ENCODE data around the gene MYEOV. TPM values are rescaled to one million over a fixed set of nuclear protein-coding genes. Genes with fewer than 3 reads are reported as not detected.
A peak's percentile ranks its signal among the peaks of the same experiment; 100 is the strongest.

Gene MYEOV
- total RNA-seq, 2 experiments from 2014 or later: 0.35 TPM; not detected in 1

DNA sequence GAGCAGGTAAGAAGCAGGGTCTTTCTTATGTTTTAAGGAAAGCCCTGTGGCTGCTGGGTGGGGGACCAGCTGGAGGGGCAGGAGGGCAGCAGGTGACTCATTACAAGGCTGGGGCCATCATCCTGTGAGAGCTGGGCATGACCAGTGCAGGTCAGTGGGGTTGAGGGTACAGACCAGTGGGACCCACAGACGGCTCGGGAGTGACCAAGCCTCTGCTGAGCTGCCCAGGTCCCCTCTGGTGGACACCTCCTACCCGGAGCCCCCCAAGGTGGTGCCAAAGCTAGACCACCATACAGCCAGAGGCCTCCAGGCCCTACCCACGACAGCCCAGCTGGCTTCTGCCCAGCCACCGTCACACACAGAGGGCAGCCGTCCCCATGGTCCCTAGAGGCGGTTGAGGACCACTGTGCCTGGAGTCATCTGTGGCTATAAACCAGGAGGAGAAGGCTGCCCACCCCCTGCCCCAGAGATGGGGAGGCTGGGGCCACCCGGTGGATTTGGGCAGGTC lies 670 bp downstream of the MYEOV start:
- CTCF ChIA-PET: interaction anchor here (0.6 kb wide), 1 partner anchor 377 kb away, joined by 3 read pairs; no protein-coding TSS in a partner anchor
- Mint-ChIP-seq H3K4me1 (ENCODE audit: low read depth) (peaks cover 37% of the 10 kb centered on the region), H3K9me3 (no peaks in the 10 kb centered on the region), H3K27ac (no peak overlapping the region), H3K4me3 (no peak overlapping the region), H3K36me3 (ENCODE audit: low read depth) (no peaks in the 10 kb centered on the region), H3K27me3 (ENCODE audit: low read depth) (no peaks in the 10 kb centered on the region)
- intact Hi-C loops (cut with micrococcal nuclease): loop anchor here (5.0 kb wide), 1 partner anchor 58 kb away; no protein-coding TSS in a partner anchor
- no peak for DNase-seq

DNA sequence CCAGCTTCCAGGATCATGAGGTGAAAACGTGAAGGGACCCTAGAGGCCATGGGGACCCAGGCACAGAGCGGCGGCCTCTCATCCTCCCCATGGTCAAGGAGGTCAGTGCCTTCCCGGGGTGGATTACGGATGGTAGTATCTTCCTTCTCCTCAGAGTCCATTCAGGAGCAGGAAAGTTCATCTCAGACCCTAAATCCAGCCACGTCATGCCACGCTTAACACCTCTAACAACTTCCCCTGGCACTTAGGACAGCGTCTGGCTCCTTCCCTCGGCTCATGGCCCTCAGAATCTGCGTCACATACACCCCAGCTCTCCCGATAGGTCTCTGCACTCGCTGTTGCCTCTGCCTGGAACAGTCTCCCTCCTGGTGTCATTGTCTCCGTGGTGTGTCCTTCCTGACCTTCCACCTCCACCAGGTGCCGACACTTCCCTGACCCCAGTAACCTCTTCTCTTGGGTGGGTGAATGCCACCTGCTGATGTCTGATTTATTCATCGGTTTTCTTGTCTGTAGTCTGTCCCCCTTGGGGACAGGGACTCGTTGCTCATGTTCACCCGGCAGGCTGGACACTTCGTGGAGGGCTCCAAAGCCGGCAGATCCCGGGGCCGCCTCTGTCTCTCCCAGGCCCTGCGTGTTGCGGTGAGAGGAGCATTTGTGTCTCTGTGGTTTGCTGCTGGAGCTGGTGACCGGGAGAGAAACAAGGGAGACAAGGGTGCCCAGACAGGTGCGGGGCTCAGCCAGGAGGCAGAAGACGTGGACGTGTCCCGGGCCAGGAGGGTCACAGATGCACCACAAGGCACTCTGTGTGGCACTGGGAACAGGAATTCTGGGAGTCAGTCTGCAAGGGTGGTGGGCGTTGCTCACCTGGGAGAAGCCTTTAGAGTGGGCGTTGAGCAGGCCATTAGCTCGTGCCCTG lies 1.4 kb downstream of the MYEOV start:
- DNase-seq: no peak
- no peaks in the 10 kb centered on the region for H3K36me3 Mint-ChIP-seq (ENCODE audit: low read depth)
- intact Hi-C loops (cut with micrococcal nuclease): loop anchor here (5.0 kb wide), 1 partner anchor 57 kb away; no protein-coding TSS in a partner anchor
- peaks cover 37% of the 10 kb centered on the region for H3K4me1 Mint-ChIP-seq (ENCODE audit: low read depth)
- no peak overlapping the region for H3K4me3 Mint-ChIP-seq
- no peaks in the 10 kb centered on the region for H3K9me3 Mint-ChIP-seq
- CTCF ChIA-PET: interaction anchor here (0.6 kb wide), 2 partner anchors 348 to 376 kb away, joined by 3 read pairs; no protein-coding TSS in a partner anchor
- H3K27ac Mint-ChIP-seq: no peak overlapping the region
- H3K27me3 Mint-ChIP-seq (ENCODE audit: low read depth): no peaks in the 10 kb centered on the region

GRCh38 chr11:69295995-69296889 lies 2.3 kb downstream of the MYEOV start:
- peaks cover 40% of the 10 kb centered on the region for H3K4me1 Mint-ChIP-seq (ENCODE audit: low read depth)
- DNase-seq: no peak
- H3K4me3 Mint-ChIP-seq: no peak overlapping the region
- H3K27me3 Mint-ChIP-seq (ENCODE audit: low read depth): no peaks in the 10 kb centered on the region
- intact Hi-C loops (cut with micrococcal nuclease): loop anchor here (2.0 to 5.0 kb wide), 2 partner anchors 56 to 251 kb away; no protein-coding TSS in a partner anchor
- H3K36me3 Mint-ChIP-seq (ENCODE audit: low read depth): no peaks in the 10 kb centered on the region
- CTCF ChIA-PET: interaction anchor here (0.6 to 0.7 kb wide), 3 partner anchors 174 to 387 kb away, joined by 3 read pairs; no protein-coding TSS in a partner anchor
- H3K27ac Mint-ChIP-seq: no peak overlapping the region
- no peaks in the 10 kb centered on the region for H3K9me3 Mint-ChIP-seq

DNA sequence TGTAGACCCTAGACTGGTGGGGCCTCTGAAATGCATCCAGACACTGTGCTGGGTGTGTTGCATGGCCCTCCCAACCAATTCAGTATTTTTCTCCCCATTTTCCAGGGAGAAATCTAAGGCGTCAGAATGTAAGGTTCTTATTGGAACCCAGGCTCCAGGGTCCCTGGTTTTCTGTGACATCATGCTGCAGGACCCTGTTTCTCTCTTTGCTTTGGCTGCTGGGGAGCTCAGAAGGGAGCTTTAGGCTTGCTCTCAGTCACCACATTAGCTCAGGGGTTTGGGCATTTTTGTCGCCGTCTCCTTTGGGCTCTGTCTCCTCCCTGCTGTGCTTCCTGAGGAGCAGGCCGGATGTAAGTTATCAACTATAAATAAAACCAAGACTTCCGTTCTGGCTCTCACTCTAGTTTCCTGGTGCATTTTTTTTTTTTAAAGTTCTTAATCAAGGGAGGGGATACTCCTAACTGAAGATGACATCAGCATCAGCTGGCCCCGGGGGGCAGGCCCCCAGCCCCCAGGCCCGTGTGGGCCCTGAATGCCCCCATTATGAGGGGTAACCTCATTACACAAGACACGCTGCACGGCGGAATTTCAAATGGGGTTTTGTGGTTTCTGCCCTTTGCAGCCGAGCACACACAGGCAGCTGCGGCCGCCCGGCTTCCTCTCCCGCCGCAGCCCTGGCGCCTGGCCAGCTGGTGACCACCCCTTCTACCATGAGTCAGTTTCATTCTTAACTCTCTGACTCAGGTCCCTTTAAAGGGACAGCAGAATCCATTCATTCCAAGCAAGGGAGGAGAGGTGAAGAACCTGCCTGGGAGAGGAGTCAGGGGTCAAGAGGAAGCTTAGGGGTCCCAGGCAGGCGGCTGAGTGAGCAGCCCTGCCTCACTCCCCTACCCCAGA lies 3.2 kb downstream of the MYEOV start:
- intact Hi-C loops (cut with micrococcal nuclease): loop anchor here (1.0 to 5.0 kb wide), 5 partner anchors 40 to 346 kb away; no protein-coding TSS in a partner anchor
- Mint-ChIP-seq H3K4me3 (no peak overlapping the region), H3K36me3 (ENCODE audit: low read depth) (no peaks in the 10 kb centered on the region), H3K27me3 (ENCODE audit: low read depth) (no peaks in the 10 kb centered on the region), H3K9me3 (no peaks in the 10 kb centered on the region), H3K27ac (no peak overlapping the region), H3K4me1 (ENCODE audit: low read depth) (peaks cover 48% of the 10 kb centered on the region)
- DNase-seq: peak; percentile 89
- CTCF ChIA-PET: interaction anchor here (0.7 to 1.0 kb wide), 3 partner anchors 175 to 386 kb away, joined by 3 read pairs; no protein-coding TSS in a partner anchor

- no peaks in the 10 kb centered on the region for H3K36me3 Mint-ChIP-seq (ENCODE audit: low read depth)
- H3K27me3 Mint-ChIP-seq (ENCODE audit: low read depth): no peaks in the 10 kb centered on the region
- intact Hi-C loops (cut with micrococcal nuclease): loop anchor here (1.0 to 5.0 kb wide), 6 partner anchors 39 to 345 kb away; no protein-coding TSS in a partner anchor
- no peaks in the 10 kb centered on the region for H3K9me3 Mint-ChIP-seq
- H3K27ac Mint-ChIP-seq: no peak overlapping the region
- peak overlapping the region; percentile 2 for H3K4me3 Mint-ChIP-seq
- CTCF ChIA-PET: interaction anchor here (1.0 kb wide), 1 partner anchor 330 kb away, joined by 3 read pairs; no protein-coding TSS in a partner anchor
- peaks cover 51% of the 10 kb centered on the region for H3K4me1 Mint-ChIP-seq (ENCODE audit: low read depth)
- DNase-seq: peak; percentile 25
Measured at GRCh38 chr11:69297787-69298266, 3.9 kb downstream of the MYEOV start.

DNA sequence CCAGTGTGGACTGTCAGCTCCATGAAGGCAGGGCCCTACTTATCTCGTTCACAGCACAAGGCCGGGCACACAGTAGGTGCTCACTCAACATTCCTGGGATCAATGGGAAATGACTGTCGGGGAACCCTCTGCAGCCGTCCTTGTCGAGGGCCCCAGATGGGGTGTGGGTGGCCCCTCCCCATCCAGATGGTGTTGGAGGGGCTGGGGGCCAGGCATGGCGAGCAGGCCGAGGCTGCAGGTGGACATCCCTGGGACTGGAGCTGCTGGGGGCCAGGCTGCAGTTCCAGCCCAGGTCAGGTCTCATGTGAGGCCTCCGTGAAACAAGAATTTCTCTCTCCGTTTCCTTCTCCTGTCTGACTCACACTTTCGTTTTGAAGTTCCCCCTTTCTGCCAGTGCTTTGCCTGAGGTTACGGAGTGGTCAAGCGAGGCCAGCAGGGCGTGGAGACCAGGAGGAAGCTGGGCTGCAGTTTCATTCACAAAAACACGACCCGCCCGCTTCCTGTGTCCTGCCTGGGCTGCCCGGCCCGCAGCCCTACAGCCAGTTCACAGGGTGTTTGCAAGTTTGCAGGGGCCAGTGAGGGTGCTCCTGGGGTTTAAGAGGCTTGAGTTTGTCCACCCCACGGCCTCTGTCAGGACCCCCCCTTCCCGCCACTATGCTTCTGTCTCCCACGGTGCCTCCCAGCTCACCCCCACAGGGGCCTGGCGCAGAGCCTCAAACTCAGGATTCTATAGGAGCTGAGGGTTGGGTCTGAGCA lies 4.5 kb downstream of the MYEOV start:
- Mint-ChIP-seq H3K27me3 (ENCODE audit: low read depth) (no peaks in the 10 kb centered on the region), H3K4me3 (no peak overlapping the region), H3K27ac (no peak overlapping the region), H3K4me1 (ENCODE audit: low read depth) (peaks cover 51% of the 10 kb centered on the region), H3K9me3 (no peaks in the 10 kb centered on the region), H3K36me3 (ENCODE audit: low read depth) (no peaks in the 10 kb centered on the region)
- intact Hi-C loops (cut with micrococcal nuclease): loop anchor here (2.0 to 5.0 kb wide), 2 partner anchors 54 to 176 kb away; no protein-coding TSS in a partner anchor
- CTCF ChIA-PET: interaction anchor here (1.0 kb wide), 1 partner anchor 331 kb away, joined by 3 read pairs; no protein-coding TSS in a partner anchor
- peak; percentile 32 for DNase-seq

DNA sequence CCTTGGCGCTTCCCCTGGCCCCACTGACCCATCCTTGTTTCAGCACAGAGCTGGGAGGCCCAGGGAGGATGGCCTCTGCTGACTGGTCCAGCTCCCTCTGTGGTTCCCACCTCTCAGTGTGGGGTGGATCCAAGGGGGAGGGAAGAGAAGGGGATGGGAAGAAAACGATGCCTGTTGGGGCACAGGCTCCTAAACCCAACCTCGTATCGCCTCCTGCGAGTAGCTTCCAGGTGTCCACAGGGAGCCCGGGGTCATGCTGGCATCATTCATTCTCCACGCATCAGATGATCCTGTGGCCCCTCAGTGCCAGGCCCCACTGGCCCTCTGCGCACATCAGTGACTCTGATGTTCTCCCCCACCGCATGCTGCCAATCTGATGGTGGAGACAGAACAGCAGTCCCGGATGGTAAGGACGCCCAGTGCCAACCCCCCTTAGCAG lies 5.1 kb downstream of the MYEOV start:
- Mint-ChIP-seq H3K4me3 (no peak overlapping the region), H3K27me3 (ENCODE audit: low read depth) (no peaks in the 10 kb centered on the region), H3K4me1 (ENCODE audit: low read depth) (peaks cover 51% of the 10 kb centered on the region), H3K36me3 (ENCODE audit: low read depth) (no peaks in the 10 kb centered on the region), H3K27ac (no peak overlapping the region), H3K9me3 (no peaks in the 10 kb centered on the region)
- DNase-seq: no peak
- intact Hi-C loops (cut with micrococcal nuclease): loop anchor here (2.0 to 5.0 kb wide), 2 partner anchors 53 to 176 kb away; no protein-coding TSS in a partner anchor
- CTCF ChIA-PET: no interaction called here

- Mint-ChIP-seq H3K4me1 (ENCODE audit: low read depth) (peaks cover 51% of the 10 kb centered on the region), H3K4me3 (no peak overlapping the region)
Measured at GRCh38 chr11:69299572-69299971, 5.6 kb downstream of the MYEOV start.

DNA sequence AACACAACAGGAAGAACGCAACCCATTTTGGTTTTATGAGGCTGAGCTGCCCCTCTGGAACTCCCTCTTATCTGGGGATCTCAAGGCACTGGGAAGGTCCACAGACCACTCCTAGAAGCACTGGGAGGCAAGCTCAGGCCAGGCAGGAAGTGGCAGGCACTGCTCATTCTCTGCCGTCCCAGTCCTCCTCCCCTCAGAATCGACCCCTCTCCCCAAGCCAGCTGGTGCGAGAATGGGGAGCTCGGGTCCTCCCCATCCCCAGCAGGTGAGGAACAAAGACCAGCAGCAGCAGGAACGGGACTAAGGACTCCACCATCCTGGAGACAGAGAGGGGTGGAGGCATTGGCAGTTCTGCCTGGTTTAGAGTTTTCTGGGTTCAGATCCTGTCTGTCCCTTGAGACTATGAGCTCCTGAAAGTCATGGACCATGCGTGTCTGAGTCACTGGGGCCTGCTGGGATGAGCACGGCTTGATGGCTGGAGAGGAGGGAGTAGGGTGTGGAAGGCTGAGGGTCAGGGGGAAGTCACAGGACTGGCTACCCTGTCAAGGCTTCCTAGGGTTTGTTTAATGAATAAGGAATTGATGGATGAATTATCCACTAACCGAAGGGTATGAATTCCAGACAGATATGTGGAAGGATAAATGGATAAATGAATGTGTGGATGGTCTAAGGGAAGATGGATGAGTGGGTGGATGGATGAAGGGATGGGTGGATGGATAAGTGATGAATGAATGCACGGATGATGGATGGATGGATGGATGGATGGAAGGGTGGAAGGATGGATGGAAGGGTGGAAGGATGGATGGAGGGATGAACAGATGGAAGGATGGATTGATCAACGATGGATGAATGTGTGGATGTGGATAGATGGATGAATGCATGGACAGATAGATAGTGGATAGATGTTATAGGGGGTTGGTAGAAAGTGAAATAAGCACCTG lies 6.4 kb downstream of the MYEOV start:
- Mint-ChIP-seq H3K27ac (no peak overlapping the region), H3K36me3 (ENCODE audit: low read depth) (no peaks in the 10 kb centered on the region), H3K27me3 (ENCODE audit: low read depth) (no peaks in the 10 kb centered on the region), H3K4me3 (no peak overlapping the region), H3K4me1 (ENCODE audit: low read depth) (peaks cover 48% of the 10 kb centered on the region), H3K9me3 (no peaks in the 10 kb centered on the region)
- CTCF ChIA-PET: no interaction called here
- no peak for DNase-seq
- intact Hi-C loops (cut with micrococcal nuclease): no loop called here

More at GRCh38 chr11:69299572-69299971, 5.6 kb downstream of the MYEOV start:
- Mint-ChIP-seq H3K9me3 (no peaks in the 10 kb centered on the region), H3K27me3 (ENCODE audit: low read depth) (no peaks in the 10 kb centered on the region), H3K27ac (no peak overlapping the region), H3K36me3 (ENCODE audit: low read depth) (no peaks in the 10 kb centered on the region)
- no peak for DNase-seq
- CTCF ChIA-PET: no interaction called here
- intact Hi-C loops (cut with micrococcal nuclease): loop anchor here (2.0 to 5.0 kb wide), 2 partner anchors 53 to 177 kb away; no protein-coding TSS in a partner anchor

DNA sequence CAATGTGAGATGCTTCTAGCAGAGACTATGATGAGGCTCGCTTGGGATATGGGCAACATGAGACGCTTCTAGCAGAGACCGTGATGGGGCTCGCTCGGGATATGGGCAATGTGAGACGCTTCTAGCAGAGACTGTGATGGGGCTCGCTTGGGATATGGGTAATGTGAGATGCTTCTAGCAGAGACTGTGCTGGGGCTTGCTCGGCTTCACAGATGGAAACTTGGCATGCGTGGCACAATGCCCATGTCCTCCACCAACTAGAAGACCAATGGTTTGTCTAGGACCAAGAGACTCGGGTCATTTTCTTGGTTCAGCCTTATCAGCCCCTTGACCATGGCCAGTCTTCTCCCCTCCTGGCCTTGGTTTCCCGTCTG lies 7.1 kb downstream of the MYEOV start:
- CTCF ChIA-PET: no interaction called here
- Mint-ChIP-seq H3K4me1 (ENCODE audit: low read depth) (peaks cover 42% of the 10 kb centered on the region), H3K4me3 (no peak overlapping the region), H3K27me3 (ENCODE audit: low read depth) (no peaks in the 10 kb centered on the region), H3K36me3 (ENCODE audit: low read depth) (no peaks in the 10 kb centered on the region), H3K27ac (no peak overlapping the region), H3K9me3 (no peaks in the 10 kb centered on the region)
- no peak for DNase-seq
- intact Hi-C loops (cut with micrococcal nuclease): no loop called here

Data from activated naive CD4-positive, alpha-beta T cell treated with anti-CD3 and anti-CD28 coated beads for 36 hours (primary cell).